Natural killer cell (primary cell): ENCODE data around the gene PLCH2. TPM values are rescaled to one million over a fixed set of nuclear protein-coding genes. Genes with fewer than 3 reads are reported as not detected.

Source experiments
- ATAC-seq, 3 donors: fragments of 150-1000 bp in 2 of 3; fragments of 200-7000 bp in 1 of 3; cut with Tn5 transposase; 1 replicate in 1 of 3; 2 replicates in 2 of 3; pipeline ENCODE4 v1.10.0; 2021; ENCODE audit warnings: mild to moderate bottlenecking in 2 of 3, moderate library complexity in 2 of 3
- DNase-seq, 2 donors: peaks; one replicate each; pipeline versions ENCODE4 v3.0.0 to v3.0.0-alpha.2; 2013 to 2021; ENCODE audit warnings: mixed read lengths in 1 of 2
- H3K27ac ChIP-seq: one replicate; pipeline ENCODE4 v1.5.1; 2013; ENCODE audit warnings: mild to moderate bottlenecking, low read length
- H3K27me3 ChIP-seq: one replicate; pipeline ENCODE4 v1.6.1; 2013; ENCODE audit warnings: low read length; ENCODE audit not compliant: control insufficient read depth, insufficient read depth
- H3K36me3 ChIP-seq: one replicate; pipeline ENCODE4 v1.6.1; 2013; ENCODE audit warnings: low read length; ENCODE audit not compliant: control insufficient read depth, insufficient read depth
- H3K4me1 ChIP-seq: one replicate; pipeline ENCODE4 v1.6.1; 2013; ENCODE audit warnings: low read length; ENCODE audit not compliant: control insufficient read depth, insufficient read depth
- H3K4me3 ChIP-seq: one replicate; pipeline ENCODE4 v1.5.1; 2013; ENCODE audit warnings: low read length
- H3K9me3 ChIP-seq: one replicate; pipeline ENCODE4 v1.6.1; 2013; ENCODE audit warnings: low read length; ENCODE audit not compliant: control insufficient read depth, insufficient read depth
- H3K27ac Mint-ChIP-seq, 2 donors: one replicate each; pipeline ENCODE4 v1.8.0; 2022; ENCODE audit warnings: mild to moderate bottlenecking in 2 of 2, mixed read lengths in 2 of 2, moderate library complexity in 1 of 2
- H3K27me3 Mint-ChIP-seq, 2 donors: one replicate each; pipeline ENCODE4 v1.8.0; 2022; ENCODE audit warnings: low read depth in 2 of 2, mixed read lengths in 2 of 2
- H3K36me3 Mint-ChIP-seq: one replicate; pipeline ENCODE4 v1.8.0; 2022; ENCODE audit warnings: mixed read lengths
- H3K4me1 Mint-ChIP-seq, 2 donors: one replicate each; pipeline ENCODE4 v1.8.0; 2022; ENCODE audit warnings: mixed read lengths in 2 of 2
- H3K4me3 Mint-ChIP-seq: one replicate; pipeline ENCODE4 v1.8.0; 2022; ENCODE audit warnings: mild to moderate bottlenecking, moderate library complexity, mixed read lengths
- H3K9me3 Mint-ChIP-seq, 2 donors: one replicate each; pipeline ENCODE4 v1.8.0; 2022; ENCODE audit warnings: mixed read lengths in 2 of 2
- CTCF ChIP-seq: fragments of 200-600 bp; IDR thresholded peaks from one replicate; pipeline ENCODE4 v1.8.0; 2022; ENCODE audit warnings: antibody characterized with exemption
- WGBS: methylation state at CpG from one replicate; pipeline ENCODE4 v1.1.7; 2013; ENCODE audit warnings: missing lambda C conversion rate; ENCODE audit not compliant: insufficient coverage; 5-methylcytosine and 5-hydroxymethylcytosine counted together
- intact Hi-C: fragments of 100-400 bp; cut with micrococcal nuclease; formaldehyde crosslinking; loops from one replicate; pipeline ENCODE4 v1.14.2; 2022
- total RNA-seq, 4 donors: library from RNA; stranded (reverse); fragments of 120-200 nt in 1 of 4; gene quantifications; one replicate each; pipeline versions ENCODE4 v1.2.3 to v1.2.4, GENCODE V29; 2013 to 2022

PLCH2 gene
- total RNA-seq, result 100 to 1,000 TPM in 2 of 3 donors, 10 to 100 TPM in 1; 77.1 to 116 (median 106) TPM
- 35.5 TPM for total RNA-seq (2013)

- Mint-ChIP-seq H3K9me3 (no peaks in the 10 kb centered on the region), H3K4me1 (peaks cover 0 to 5% of the 10 kb centered on the region in 2 donors)
- no peak for TF ChIP-seq CTCF
Measured at GRCh38 chr1:2476061-2476999, at the start of gene PLCH2. TSS of gene PLCH2 (plus strand) at chr1:2476289. CDS start at chr1:2476589, 300 bp downstream.

GRCh38 chr1:2426540-2426939 is 49.5 kb upstream of the PLCH2 start:
- WGBS, result 88% methylated on average over 18 of the region's 18 CpGs
- no peak overlapping the region for H3K4me3 Mint-ChIP-seq
- H3K27ac Mint-ChIP-seq, result no peak overlapping the region
- H3K9me3 Mint-ChIP-seq, result no peaks in the 10 kb centered on the region
- Histone ChIP-seq H3K9me3 (peaks cover 11% of the 10 kb centered on the region), H3K4me3 (no peak overlapping the region), H3K36me3 (no peaks in the 10 kb centered on the region), H3K4me1 (peaks cover 12% of the 10 kb centered on the region), H3K27me3 (no peaks in the 10 kb centered on the region), H3K27ac (no peak overlapping the region)
- no peak for ATAC-seq
- intact Hi-C loops, result no loop called here
- no peak for DNase-seq
- H3K27me3 Mint-ChIP-seq, result no peaks in the 10 kb centered on the region
- H3K4me1 Mint-ChIP-seq, result peaks cover 0 to 15% of the 10 kb centered on the region in 2 donors
- no peak for TF ChIP-seq CTCF
- no peaks in the 10 kb centered on the region for H3K36me3 Mint-ChIP-seq

More at GRCh38 chr1:2476061-2476999, at the start of gene PLCH2:
- ATAC-seq (no peak), DNase-seq (no peak)
- Mint-ChIP-seq H3K27ac (no peak within 1 kb of the TSS), H3K4me3 (no peak within 1 kb of the TSS), H3K27me3 (no peaks in the 10 kb centered on the region), H3K36me3 (no peaks in the 10 kb centered on the region)
- Histone ChIP-seq H3K4me1 (no peaks in the 10 kb centered on the region), H3K36me3 (peaks cover 2% of the 10 kb centered on the region), H3K27me3 (no peaks in the 10 kb centered on the region), H3K9me3 (no peaks in the 10 kb centered on the region), H3K27ac (no peak within 1 kb of the TSS), H3K4me3 (no peak within 1 kb of the TSS)
- intact Hi-C loops, result no loop called here
- WGBS, result 89% methylated on average over 34 of the region's 34 CpGs

GRCh38 chr1:2427051-2427450 is 49.0 kb upstream of the PLCH2 start:
- Histone ChIP-seq H3K9me3 (peaks cover 11% of the 10 kb centered on the region), H3K27ac (no peak overlapping the region), H3K27me3 (no peaks in the 10 kb centered on the region), H3K4me1 (peaks cover 12% of the 10 kb centered on the region), H3K4me3 (no peak overlapping the region), H3K36me3 (no peaks in the 10 kb centered on the region)
- no peaks in the 10 kb centered on the region for H3K27me3 Mint-ChIP-seq
- H3K9me3 Mint-ChIP-seq, result no peaks in the 10 kb centered on the region
- WGBS, result 89% methylated on average over 18 of the region's 18 CpGs
- no peak overlapping the region for H3K4me3 Mint-ChIP-seq
- no peak for TF ChIP-seq CTCF
- H3K27ac Mint-ChIP-seq, result no peak overlapping the region
- intact Hi-C loops, result no loop called here
- ATAC-seq, result no peak
- DNase-seq, result no peak
- no peaks in the 10 kb centered on the region for H3K36me3 Mint-ChIP-seq
- peaks cover 0 to 15% of the 10 kb centered on the region in 2 donors for H3K4me1 Mint-ChIP-seq
